K562 treated with DMSO at 1 percent for 48 hours (cell line): ENCODE results near the gene FAM151B. TPM values are rescaled to one million over a fixed set of nuclear protein-coding genes. Genes with fewer than 3 reads are reported as not detected.

Experiments used
- total RNA-seq: library from RNA; unstranded; fragments of 300-600 nt; gene quantifications from 2 replicates; pipeline ENCODE4 v1.2.3, GENCODE V29; 2022; ENCODE audit warnings: low replicate concordance; ENCODE audit errors: extremely low read depth

The FAM151B gene, protein sequence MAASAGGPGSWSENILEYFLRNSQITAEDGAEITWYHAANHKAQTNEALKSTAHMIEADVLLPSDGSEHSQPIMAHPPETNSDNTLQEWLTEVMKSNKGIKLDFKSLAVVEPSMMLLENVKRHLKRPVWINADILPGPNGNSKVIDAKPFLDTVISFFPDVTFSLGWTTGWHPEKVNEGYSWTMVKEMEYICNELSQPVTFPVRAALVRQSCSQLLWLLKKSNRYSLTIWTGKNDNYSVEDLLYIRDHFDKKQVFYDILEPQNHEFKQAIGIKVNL
- not detected in 2 replicates for total RNA-seq

GRCh38 chr5:80487829-80488721 is at the start of gene FAM151B:
FAM151B (plus strand) TSS chr5:80488100; CDS start chr5:80488124, 24 bp downstream.

DNA sequence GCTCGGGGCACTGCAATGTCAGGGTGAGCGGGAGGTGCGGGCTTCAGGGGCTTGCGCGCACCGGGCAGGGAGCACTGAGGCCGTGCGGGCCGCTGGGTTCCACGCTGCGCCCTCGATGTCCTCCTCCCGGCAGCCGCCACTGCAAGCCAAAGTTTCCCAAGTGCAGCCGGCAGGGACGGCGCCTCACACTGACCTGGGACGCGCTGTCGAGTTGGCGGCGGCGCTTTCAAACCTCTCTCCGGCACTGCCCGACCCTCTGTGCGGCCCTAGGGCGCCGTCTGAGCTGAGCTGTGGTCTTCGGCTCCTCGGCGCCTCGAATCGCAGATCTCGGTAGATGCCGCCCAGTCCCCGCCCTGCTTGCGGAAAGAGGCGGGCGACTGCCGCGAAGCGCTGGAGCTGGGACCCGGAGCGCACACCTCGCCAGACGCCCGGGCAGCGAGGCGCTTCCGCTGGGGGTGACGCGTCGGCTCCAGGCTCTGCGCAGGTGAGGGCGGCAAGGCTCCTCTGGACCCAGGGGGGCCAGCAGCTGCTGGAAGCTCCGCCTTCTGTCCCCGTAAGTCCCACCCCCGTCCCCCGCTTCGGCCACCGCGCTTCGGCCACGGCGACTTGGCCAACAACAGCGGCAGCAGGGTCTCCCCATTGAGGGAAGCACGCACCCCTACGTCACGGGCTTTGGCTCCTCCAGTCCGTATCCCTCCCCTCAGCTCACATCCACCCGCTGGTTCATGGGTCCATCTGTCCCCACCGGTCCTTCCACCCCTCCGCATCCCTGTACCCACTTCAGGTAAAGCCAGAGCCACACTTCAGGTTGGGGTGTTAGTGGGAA is 82.3 kb downstream of the FAM151B start, which contains the start of gene ANKRD34B:
Gene ANKRD34B, minus strand, starts transcription at position 320 of the 826 bp plus-strand sequence. CDS start 10,261 bp downstream, outside the sequence.

Other genes starting within 250 kb of the FAM151B start
- not detected in 2 replicates for gene SERINC5, start 232.1 kb upstream of the FAM151B start, total RNA-seq
- gene SPZ1, start 168.1 kb upstream of the FAM151B start, total RNA-seq = not detected in 2 replicates
- not detected in 2 replicates for gene ZFYVE16, start 80.0 kb upstream of the FAM151B start, total RNA-seq
- not detected in 2 replicates for gene ANKRD34B, start 82.2 kb downstream of the FAM151B start, total RNA-seq
- not detected in 2 replicates for gene MSH3, start 166.6 kb downstream of the FAM151B start, total RNA-seq
- not detected in 2 replicates for gene DHFR, start 166.9 kb downstream of the FAM151B start, total RNA-seq